HEK293 (cell line): ENCODE data around the gene SPRED3.

Experiments
- EGR2 ChIP-seq: fragments of 450-650 bp; formaldehyde crosslinking; IDR thresholded peaks from 2 replicates; pipeline ENCODE4 v1.5.1; 2016; ENCODE audit warnings: low read depth, missing biosample characterization, missing genetic modification characterization
- GLIS1 ChIP-seq: fragments of 450-650 bp; formaldehyde crosslinking; IDR thresholded peaks from 2 replicates; pipeline ENCODE4 v1.5.1; 2016; ENCODE audit warnings: missing biosample characterization, missing genetic modification characterization
- KLF16 ChIP-seq: fragments of 450-650 bp; formaldehyde crosslinking; IDR thresholded peaks from 2 replicates; pipeline ENCODE4 v1.5.1; 2017; ENCODE audit warnings: missing biosample characterization, missing genetic modification characterization
- MYNN ChIP-seq: fragments of 450-650 bp; formaldehyde crosslinking; IDR thresholded peaks from 2 replicates; pipeline ENCODE4 v1.5.1; 2016; ENCODE audit warnings: missing biosample characterization, missing genetic modification characterization, borderline replicate concordance
- OSR2 ChIP-seq: fragments of 450-650 bp; formaldehyde crosslinking; IDR thresholded peaks from 2 replicates; pipeline ENCODE4 v1.5.1; 2016; ENCODE audit warnings: missing biosample characterization, missing genetic modification characterization
- SP2 ChIP-seq: fragments of 450-650 bp; formaldehyde crosslinking; IDR thresholded peaks from 2 replicates; pipeline ENCODE4 v1.5.1; 2016; ENCODE audit warnings: missing biosample characterization, missing genetic modification characterization
- ZBTB1 ChIP-seq: fragments of 450-650 bp; formaldehyde crosslinking; IDR thresholded peaks from 2 replicates; pipeline ENCODE4 v1.5.1; 2016; ENCODE audit warnings: missing biosample characterization, missing genetic modification characterization
- ZBTB21 ChIP-seq: fragments of 450-650 bp; formaldehyde crosslinking; IDR thresholded peaks from 2 replicates; pipeline ENCODE4 v1.5.1; 2017; ENCODE audit warnings: missing biosample characterization, missing genetic modification characterization
- ZBTB7A ChIP-seq: fragments of 450-650 bp; formaldehyde crosslinking; IDR thresholded peaks from 2 replicates; pipeline ENCODE4 v1.5.1; 2016; ENCODE audit warnings: low read depth, missing biosample characterization, missing genetic modification characterization
- ZNF114 ChIP-seq: fragments of 450-650 bp; formaldehyde crosslinking; IDR thresholded peaks from 2 replicates; pipeline ENCODE4 v1.5.0; 2017; ENCODE audit warnings: missing biosample characterization, missing genetic modification characterization
- ZNF146 ChIP-seq: fragments of 450-650 bp; formaldehyde crosslinking; IDR thresholded peaks from 2 replicates; pipeline ENCODE4 v1.5.1; 2016; ENCODE audit warnings: missing biosample characterization, missing genetic modification characterization
- ZNF155 ChIP-seq: fragments of 450-650 bp; formaldehyde crosslinking; IDR thresholded peaks from 2 replicates; pipeline ENCODE4 v1.5.1; 2016; ENCODE audit warnings: missing biosample characterization, missing genetic modification characterization
- ZNF157 ChIP-seq: fragments of 450-650 bp; formaldehyde crosslinking; IDR thresholded peaks from 2 replicates; pipeline ENCODE4 v1.5.1; 2016; ENCODE audit warnings: missing biosample characterization, missing genetic modification characterization
- ZNF169 ChIP-seq: fragments of 450-650 bp; formaldehyde crosslinking; IDR thresholded peaks from 2 replicates; pipeline ENCODE4 v1.5.1; 2016; ENCODE audit warnings: missing biosample characterization, missing genetic modification characterization
- ZNF211 ChIP-seq: fragments of 450-650 bp; formaldehyde crosslinking; IDR thresholded peaks from 2 replicates; pipeline ENCODE4 v1.5.1; 2016; ENCODE audit warnings: low read depth, missing biosample characterization, missing genetic modification characterization
- ZNF221 ChIP-seq: fragments of 450-650 bp; formaldehyde crosslinking; IDR thresholded peaks from 2 replicates; pipeline ENCODE4 v1.5.1; 2017; ENCODE audit warnings: missing biosample characterization, missing genetic modification characterization, borderline replicate concordance
- ZNF223 ChIP-seq: fragments of 450-650 bp; formaldehyde crosslinking; IDR thresholded peaks from 2 replicates; pipeline ENCODE4 v1.5.1; 2016; ENCODE audit warnings: missing biosample characterization, missing genetic modification characterization
- ZNF292 ChIP-seq: fragments of 450-650 bp; formaldehyde crosslinking; IDR thresholded peaks from 2 replicates; pipeline ENCODE4 v1.5.1; 2016; ENCODE audit warnings: low read depth, missing biosample characterization, missing genetic modification characterization, borderline replicate concordance
- ZNF366 ChIP-seq: fragments of 450-650 bp; formaldehyde crosslinking; conservative IDR thresholded peaks from 2 replicates; pipeline ENCODE4 v1.5.1; 2016; ENCODE audit warnings: missing biosample characterization, missing genetic modification characterization
- ZNF426 ChIP-seq: fragments of 450-650 bp; formaldehyde crosslinking; IDR thresholded peaks from 2 replicates; pipeline ENCODE4 v1.5.1; 2017; ENCODE audit warnings: missing biosample characterization, missing genetic modification characterization, mild to moderate bottlenecking, inconsistent platforms, moderate library complexity
- ZNF549 ChIP-seq: fragments of 450-650 bp; IDR thresholded peaks from 2 replicates; pipeline ENCODE4 v1.5.1; 2018; ENCODE audit warnings: missing biosample characterization, missing genetic modification characterization, mild to moderate bottlenecking, inconsistent platforms, moderate library complexity
- ZNF624 ChIP-seq: fragments of 450-650 bp; formaldehyde crosslinking; IDR thresholded peaks from 2 replicates; pipeline ENCODE4 v1.5.1; 2017; ENCODE audit warnings: missing biosample characterization, missing genetic modification characterization
- ZNF792 ChIP-seq: fragments of 450-650 bp; formaldehyde crosslinking; IDR thresholded peaks from 2 replicates; pipeline ENCODE4 v1.5.1; 2016; ENCODE audit warnings: missing biosample characterization, missing genetic modification characterization
- TF ChIP-seq, protein P1 (sequence below): fragments of 450-650 bp; formaldehyde crosslinking; conservative IDR thresholded peaks from 2 replicates; pipeline ENCODE4 v1.5.1; 2016; ENCODE audit warnings: low read depth, missing biosample characterization, missing genetic modification characterization
- TF ChIP-seq, protein P2 (sequence below): fragments of 450-650 bp; formaldehyde crosslinking; IDR thresholded peaks from 2 replicates; pipeline ENCODE4 v1.5.1; 2016; ENCODE audit warnings: missing biosample characterization, missing genetic modification characterization
- TF ChIP-seq, protein P3 (sequence below): fragments of 450-650 bp; formaldehyde crosslinking; IDR thresholded peaks from 2 replicates; pipeline ENCODE4 v1.5.1; 2016; ENCODE audit warnings: missing biosample characterization, missing genetic modification characterization
- TF ChIP-seq, protein P4 (sequence below): fragments of 450-650 bp; IDR thresholded peaks from 2 replicates; pipeline ENCODE4 v1.5.1; 2018; ENCODE audit warnings: missing biosample characterization, missing genetic modification characterization
- TF ChIP-seq, protein P5 (sequence below): fragments of 450-650 bp; formaldehyde crosslinking; IDR thresholded peaks from 2 replicates; pipeline ENCODE4 v1.5.1; 2017; ENCODE audit warnings: missing biosample characterization, missing genetic modification characterization

The SPRED3 gene

DNA sequence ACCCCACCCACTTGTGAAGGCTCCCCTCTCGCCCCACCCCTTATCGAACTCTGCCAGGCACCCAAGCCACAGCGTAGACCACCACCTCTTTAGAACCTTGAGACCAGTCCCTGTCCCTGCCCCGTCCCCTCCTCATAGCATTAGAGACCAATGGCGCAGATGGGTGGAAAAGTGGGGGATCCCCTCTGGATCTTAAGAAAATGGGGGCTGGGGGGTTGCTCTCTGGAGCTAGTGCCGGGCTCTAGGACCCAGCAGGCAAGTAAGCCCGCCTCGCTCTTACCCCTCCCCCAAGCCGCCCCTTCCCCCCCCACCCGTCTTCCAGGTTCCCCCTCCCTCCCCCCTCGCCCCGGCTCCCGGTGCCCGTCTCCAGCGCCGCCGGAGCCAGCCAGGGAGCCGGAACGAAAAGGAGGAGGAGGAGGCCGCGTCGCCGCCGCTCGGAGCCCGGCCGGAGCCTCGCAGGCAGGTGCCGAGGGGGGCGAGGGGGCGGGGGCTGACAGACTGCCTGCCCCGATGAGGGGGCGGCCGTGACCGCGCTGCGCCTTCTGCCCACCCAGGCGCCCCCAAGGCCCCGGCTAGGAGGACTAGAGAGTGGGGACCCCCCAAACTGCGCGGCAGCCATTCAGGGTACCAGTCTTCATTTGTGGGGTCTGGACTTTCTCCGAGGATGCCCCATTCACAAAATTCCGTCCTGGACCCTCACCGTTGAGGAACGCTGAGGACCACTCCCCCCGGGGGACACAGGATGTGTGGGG is at the start of gene SPRED3 (continued):
- TF ChIP-seq, protein P1, sequence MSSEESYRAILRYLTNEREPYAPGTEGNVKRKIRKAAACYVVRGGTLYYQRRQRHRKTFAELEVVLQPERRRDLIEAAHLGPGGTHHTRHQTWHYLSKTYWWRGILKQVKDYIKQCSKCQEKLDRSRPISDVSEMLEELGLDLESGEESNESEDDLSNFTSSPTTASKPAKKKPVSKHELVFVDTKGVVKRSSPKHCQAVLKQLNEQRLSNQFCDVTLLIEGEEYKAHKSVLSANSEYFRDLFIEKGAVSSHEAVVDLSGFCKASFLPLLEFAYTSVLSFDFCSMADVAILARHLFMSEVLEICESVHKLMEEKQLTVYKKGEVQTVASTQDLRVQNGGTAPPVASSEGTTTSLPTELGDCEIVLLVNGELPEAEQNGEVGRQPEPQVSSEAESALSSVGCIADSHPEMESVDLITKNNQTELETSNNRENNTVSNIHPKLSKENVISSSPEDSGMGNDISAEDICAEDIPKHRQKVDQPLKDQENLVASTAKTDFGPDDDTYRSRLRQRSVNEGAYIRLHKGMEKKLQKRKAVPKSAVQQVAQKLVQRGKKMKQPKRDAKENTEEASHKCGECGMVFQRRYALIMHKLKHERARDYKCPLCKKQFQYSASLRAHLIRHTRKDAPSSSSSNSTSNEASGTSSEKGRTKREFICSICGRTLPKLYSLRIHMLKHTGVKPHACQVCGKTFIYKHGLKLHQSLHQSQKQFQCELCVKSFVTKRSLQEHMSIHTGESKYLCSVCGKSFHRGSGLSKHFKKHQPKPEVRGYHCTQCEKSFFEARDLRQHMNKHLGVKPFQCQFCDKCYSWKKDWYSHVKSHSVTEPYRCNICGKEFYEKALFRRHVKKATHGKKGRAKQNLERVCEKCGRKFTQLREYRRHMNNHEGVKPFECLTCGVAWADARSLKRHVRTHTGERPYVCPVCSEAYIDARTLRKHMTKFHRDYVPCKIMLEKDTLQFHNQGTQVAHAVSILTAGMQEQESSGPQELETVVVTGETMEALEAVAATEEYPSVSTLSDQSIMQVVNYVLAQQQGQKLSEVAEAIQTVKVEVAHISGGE, result no peak
- TF ChIP-seq, protein P2, sequence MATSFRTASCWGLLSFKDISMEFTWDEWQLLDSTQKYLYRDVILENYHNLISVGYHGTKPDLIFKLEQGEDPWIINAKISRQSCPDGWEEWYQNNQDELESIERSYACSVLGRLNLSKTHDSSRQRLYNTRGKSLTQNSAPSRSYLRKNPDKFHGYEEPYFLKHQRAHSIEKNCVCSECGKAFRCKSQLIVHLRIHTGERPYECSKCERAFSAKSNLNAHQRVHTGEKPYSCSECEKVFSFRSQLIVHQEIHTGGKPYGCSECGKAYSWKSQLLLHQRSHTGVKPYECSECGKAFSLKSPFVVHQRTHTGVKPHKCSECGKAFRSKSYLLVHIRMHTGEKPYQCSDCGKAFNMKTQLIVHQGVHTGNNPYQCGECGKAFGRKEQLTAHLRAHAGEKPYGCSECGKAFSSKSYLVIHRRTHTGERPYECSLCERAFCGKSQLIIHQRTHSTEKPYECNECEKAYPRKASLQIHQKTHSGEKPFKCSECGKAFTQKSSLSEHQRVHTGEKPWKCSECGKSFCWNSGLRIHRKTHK (tag by site-specific recombination), result no peak
- TF ChIP-seq MYNN (no peak), ZNF624 (tag by site-specific recombination) (no peak), SP2 (tag by site-specific recombination) (no peak), EGR2 (tag by site-specific recombination) (peak; percentile 37), ZNF211 (tag by site-specific recombination) (no peak), ZNF155 (tag by site-specific recombination) (no peak), ZNF366 (tag by site-specific recombination) (no peak), ZNF292 (tag by site-specific recombination) (no peak), ZNF426 (no peak), ZNF549 (tag by site-specific recombination) (no peak), ZBTB7A (peak; percentile 81; the same call in 1 of the 2 replicates), ZNF114 (tag by site-specific recombination) (no peak), ZBTB1 (tag by site-specific recombination) (no peak), ZNF157 (tag by site-specific recombination) (no peak), KLF16 (peak; percentile 79; the same call in 1 of the 2 replicates), OSR2 (no peak), ZNF169 (tag by site-specific recombination) (no peak), ZBTB21 (tag by site-specific recombination) (peak; percentile 54), GLIS1 (tag by site-specific recombination) (no peak; the same call in 1 of the 2 replicates), ZNF146 (tag by site-specific recombination) (no peak), ZNF792 (no peak), ZNF223 (tag by site-specific recombination) (no peak), ZNF221 (peak; percentile 90; the same call in 1 of the 2 replicates)
- TF ChIP-seq, protein P3, sequence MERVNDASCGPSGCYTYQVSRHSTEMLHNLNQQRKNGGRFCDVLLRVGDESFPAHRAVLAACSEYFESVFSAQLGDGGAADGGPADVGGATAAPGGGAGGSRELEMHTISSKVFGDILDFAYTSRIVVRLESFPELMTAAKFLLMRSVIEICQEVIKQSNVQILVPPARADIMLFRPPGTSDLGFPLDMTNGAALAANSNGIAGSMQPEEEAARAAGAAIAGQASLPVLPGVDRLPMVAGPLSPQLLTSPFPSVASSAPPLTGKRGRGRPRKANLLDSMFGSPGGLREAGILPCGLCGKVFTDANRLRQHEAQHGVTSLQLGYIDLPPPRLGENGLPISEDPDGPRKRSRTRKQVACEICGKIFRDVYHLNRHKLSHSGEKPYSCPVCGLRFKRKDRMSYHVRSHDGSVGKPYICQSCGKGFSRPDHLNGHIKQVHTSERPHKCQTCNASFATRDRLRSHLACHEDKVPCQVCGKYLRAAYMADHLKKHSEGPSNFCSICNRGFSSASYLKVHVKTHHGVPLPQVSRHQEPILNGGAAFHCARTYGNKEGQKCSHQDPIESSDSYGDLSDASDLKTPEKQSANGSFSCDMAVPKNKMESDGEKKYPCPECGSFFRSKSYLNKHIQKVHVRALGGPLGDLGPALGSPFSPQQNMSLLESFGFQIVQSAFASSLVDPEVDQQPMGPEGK (tag by site-specific recombination), result peak; percentile 97
- TF ChIP-seq, protein P4, sequence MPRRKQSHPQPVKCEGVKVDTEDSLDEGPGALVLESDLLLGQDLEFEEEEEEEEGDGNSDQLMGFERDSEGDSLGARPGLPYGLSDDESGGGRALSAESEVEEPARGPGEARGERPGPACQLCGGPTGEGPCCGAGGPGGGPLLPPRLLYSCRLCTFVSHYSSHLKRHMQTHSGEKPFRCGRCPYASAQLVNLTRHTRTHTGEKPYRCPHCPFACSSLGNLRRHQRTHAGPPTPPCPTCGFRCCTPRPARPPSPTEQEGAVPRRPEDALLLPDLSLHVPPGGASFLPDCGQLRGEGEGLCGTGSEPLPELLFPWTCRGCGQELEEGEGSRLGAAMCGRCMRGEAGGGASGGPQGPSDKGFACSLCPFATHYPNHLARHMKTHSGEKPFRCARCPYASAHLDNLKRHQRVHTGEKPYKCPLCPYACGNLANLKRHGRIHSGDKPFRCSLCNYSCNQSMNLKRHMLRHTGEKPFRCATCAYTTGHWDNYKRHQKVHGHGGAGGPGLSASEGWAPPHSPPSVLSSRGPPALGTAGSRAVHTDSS (tag by site-specific recombination), result peak; percentile 52; the same call in 1 of the 2 replicates
- TF ChIP-seq, protein P5, sequence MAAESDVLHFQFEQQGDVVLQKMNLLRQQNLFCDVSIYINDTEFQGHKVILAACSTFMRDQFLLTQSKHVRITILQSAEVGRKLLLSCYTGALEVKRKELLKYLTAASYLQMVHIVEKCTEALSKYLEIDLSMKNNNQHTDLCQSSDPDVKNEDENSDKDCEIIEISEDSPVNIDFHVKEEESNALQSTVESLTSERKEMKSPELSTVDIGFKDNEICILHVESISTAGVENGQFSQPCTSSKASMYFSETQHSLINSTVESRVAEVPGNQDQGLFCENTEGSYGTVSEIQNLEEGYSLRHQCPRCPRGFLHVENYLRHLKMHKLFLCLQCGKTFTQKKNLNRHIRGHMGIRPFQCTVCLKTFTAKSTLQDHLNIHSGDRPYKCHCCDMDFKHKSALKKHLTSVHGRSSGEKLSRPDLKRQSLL (tag by site-specific recombination), result peak; percentile 97
